H1 (cell line): ENCODE results near the gene SIGLEC7. TPM values are rescaled to one million over a fixed set of nuclear protein-coding genes. Genes with fewer than 3 reads are reported as not detected.
A peak's percentile ranks its signal among the peaks of the same experiment; 100 is the strongest.

Source experiments
- CTCF ChIA-PET: fragments of 300-600 bp; sonication (Branson Sonifier 250); formaldehyde crosslinking; loops from one replicate; lab custom pipeline; 2021; ENCODE audit not compliant: partially characterized antibody; lab: Charles Lee
- POLR2A ChIA-PET: fragments of 300-600 bp; sonication (Branson Sonifier 250); formaldehyde crosslinking; loops from one replicate; lab custom pipeline; 2021; ENCODE audit warnings: inconsistent platforms; ENCODE audit not compliant: partially characterized antibody; lab: Charles Lee
- DNase-seq, 2 experiments: peaks; one replicate each; pipeline versions ENCODE4 v3.0.0 to v3.0.0-alpha.2; 2010 to 2022; ENCODE audit warnings: low spot score in 2 of 2, low read depth in 1 of 2, mixed read lengths in 1 of 2
- FAIRE-seq: peaks from 2 replicates; lab custom pipeline; 2011; peaks lifted over from hg19 to GRCh38; lab: Jason Lieb, UNC
- H2AFZ ChIP-seq: 2 replicates; pipeline ENCODE4 v1.8.1; 2012; ENCODE audit warnings: low read length, inconsistent platforms
- H2AK5ac ChIP-seq: 2 replicates; pipeline ENCODE4 v1.6.1; 2013; ENCODE audit warnings: low read depth, low read length
- H2BK120ac ChIP-seq: replicated peaks from 2 replicates; pipeline ENCODE3; 2013; ENCODE audit warnings: low read depth, low read length, inconsistent platforms
- H2BK12ac ChIP-seq: 2 replicates; pipeline ENCODE4 v1.6.1; 2013; ENCODE audit warnings: low read depth, low read length
- H2BK15ac ChIP-seq: 2 replicates; pipeline ENCODE4 v1.6.1; 2013; ENCODE audit warnings: low read length
- H2BK20ac ChIP-seq: 2 replicates; pipeline ENCODE4 v1.6.1; 2013; ENCODE audit warnings: low read length
- H2BK5ac ChIP-seq: 2 replicates; pipeline ENCODE4 v1.6.1; 2013; ENCODE audit warnings: low read depth, low read length
- H3K14ac ChIP-seq: 2 replicates; pipeline ENCODE4 v1.6.1; 2013; ENCODE audit warnings: inconsistent platforms; ENCODE audit not compliant: insufficient read length
- H3K18ac ChIP-seq: 2 replicates; pipeline ENCODE4 v1.6.1; 2013; ENCODE audit warnings: low read length; ENCODE audit errors: extremely low read depth
- H3K23ac ChIP-seq: 2 replicates; pipeline ENCODE4 v1.6.1; 2013; ENCODE audit warnings: inconsistent platforms; ENCODE audit not compliant: insufficient read length
- H3K23me2 ChIP-seq: 2 replicates; pipeline ENCODE4 v1.6.1; 2013; ENCODE audit warnings: low read depth, low read length
- H3K27ac ChIP-seq: 2 replicates; pipeline ENCODE4 v1.6.1; 2011; ENCODE audit warnings: low read depth, low read length, inconsistent platforms
- H3K27me3 ChIP-seq, 4 experiments: replicated peaks in 1 of 4; 1 replicate in 1 of 4; 2 replicates in 3 of 4; pipeline versions ENCODE4 v1.6.1 to v1.8.1; 2011 to 2013; ENCODE audit warnings: low read length in 3 of 4, mild to moderate bottlenecking in 3 of 4, inconsistent platforms in 2 of 4, mixed read lengths in 2 of 4, moderate library complexity in 1 of 4; ENCODE audit not compliant: control insufficient read depth in 3 of 4, insufficient read depth in 3 of 4; ENCODE audit errors: extremely low read depth in 1 of 4
- H3K36me3 ChIP-seq, 4 experiments: 2 replicates each; pipeline versions ENCODE4 v1.6.1 to v1.8.1; 2011 to 2013; ENCODE audit warnings: mild to moderate bottlenecking in 4 of 4, low read length in 3 of 4, moderate library complexity in 2 of 4, control low read depth in 1 of 4, inconsistent platforms in 1 of 4; ENCODE audit not compliant: insufficient read depth in 4 of 4, control insufficient read depth in 2 of 4
- H3K4ac ChIP-seq: replicated peaks from 2 replicates; pipeline ENCODE3; 2013; ENCODE audit warnings: low read length, low read depth, mixed read lengths, inconsistent platforms; ENCODE audit not compliant: insufficient read length
- H3K4me1 ChIP-seq, 4 experiments: replicated peaks in 1 of 4; 1 replicate in 1 of 4; 2 replicates in 3 of 4; pipeline versions ENCODE4 v1.6.1 to v1.8.1; 2011 to 2013; ENCODE audit warnings: low read length in 3 of 4, inconsistent platforms in 2 of 4, mixed read lengths in 1 of 4; ENCODE audit not compliant: insufficient read depth in 4 of 4, control insufficient read depth in 3 of 4
- H3K4me2 ChIP-seq, 2 experiments: 2 replicates each; pipeline versions ENCODE4 v1.6.1 to v1.8.1; 2011 to 2013; ENCODE audit warnings: low read depth in 2 of 2, low read length in 2 of 2, control low read depth in 1 of 2, inconsistent platforms in 1 of 2, mild to moderate bottlenecking in 1 of 2; ENCODE audit not compliant: insufficient read depth in 1 of 2
- H3K4me3 ChIP-seq, 4 experiments: fragments of 200-600, 300-600 bp in 1 of 4; sonication (generic), shearing (Covaris generic), sonication (Bioruptor Twin) in 1 of 4; 2 replicates each; pipeline versions ENCODE4 v1.5.1 to v1.8.1; 2011 to 2016; ENCODE audit warnings: low read length in 4 of 4, low read depth in 3 of 4, control low read depth in 2 of 4, inconsistent platforms in 2 of 4, mild to moderate bottlenecking in 2 of 4, mixed read lengths in 1 of 4, moderate library complexity in 1 of 4; ENCODE audit not compliant: insufficient read depth in 2 of 4; ENCODE audit errors: extremely low read depth in 1 of 4
- H3K56ac ChIP-seq: replicated peaks from 2 replicates; pipeline ENCODE3; 2013; ENCODE audit warnings: low read depth, mild to moderate bottlenecking, mixed read lengths, low read length, inconsistent platforms; ENCODE audit not compliant: insufficient read length
- H3K79me1 ChIP-seq: 2 replicates; pipeline ENCODE4 v1.6.1; 2013; ENCODE audit warnings: low read depth, low read length, control low read depth
- H3K79me2 ChIP-seq, 2 experiments: 2 replicates each; pipeline versions ENCODE4 v1.6.1 to v1.8.1; 2012 to 2013; ENCODE audit warnings: low read length in 2 of 2, mild to moderate bottlenecking in 2 of 2, inconsistent platforms in 1 of 2; ENCODE audit not compliant: insufficient read depth in 2 of 2, control insufficient read depth in 1 of 2
- H3K9ac ChIP-seq, 4 experiments: replicated peaks in 1 of 4; 1 replicate in 1 of 4; 2 replicates in 3 of 4; pipeline versions ENCODE4 v1.6.1 to v1.8.1; 2011 to 2013; ENCODE audit warnings: low read depth in 3 of 4, low read length in 3 of 4, control low read depth in 2 of 4, mild to moderate bottlenecking in 2 of 4, moderate library complexity in 2 of 4, inconsistent platforms in 1 of 4; ENCODE audit errors: extremely low read depth in 1 of 4
- H3K9me3 ChIP-seq, 2 experiments: 2 replicates each; pipeline versions ENCODE4 v1.6.1 to v1.8.1; 2012 to 2013; ENCODE audit warnings: mild to moderate bottlenecking in 2 of 2, moderate library complexity in 2 of 2, control low read depth in 1 of 2, inconsistent platforms in 1 of 2, low read depth in 1 of 2, low read length in 1 of 2, mixed read lengths in 1 of 2; ENCODE audit not compliant: insufficient read depth in 2 of 2
- H4K20me1 ChIP-seq, 2 experiments: replicated peaks in 1 of 2; 2 replicates each; pipeline versions ENCODE3 to v1.8.1; 2011 to 2013; ENCODE audit warnings: inconsistent platforms in 2 of 2, low read length in 2 of 2, mild to moderate bottlenecking in 1 of 2; ENCODE audit not compliant: insufficient read depth in 2 of 2, control insufficient read depth in 1 of 2
- H4K5ac ChIP-seq: 2 replicates; pipeline ENCODE4 v1.6.1; 2013; ENCODE audit warnings: low read length, low read depth, mixed read lengths, inconsistent platforms; ENCODE audit not compliant: insufficient read length
- H4K8ac ChIP-seq: 2 replicates; pipeline ENCODE4 v1.8.0; 2013; ENCODE audit warnings: mild to moderate bottlenecking, moderate library complexity, low read length, inconsistent platforms; ENCODE audit not compliant: insufficient read depth; ENCODE audit errors: extremely low read depth
- H4K91ac ChIP-seq: replicated peaks from 2 replicates; pipeline ENCODE3; 2013; ENCODE audit warnings: low read length, mixed read lengths, inconsistent platforms; ENCODE audit not compliant: insufficient read length
- SIX5 ChIP-seq: IDR thresholded peaks from 2 replicates; pipeline ENCODE4 v1.6.1; 2011; ENCODE audit warnings: mild to moderate bottlenecking, low read depth, low read length
- WGBS, 2 experiments: shearing (Covaris generic) in 1 of 2; methylation state at CpG; one replicate each; pipeline versions ENCODE4 v1.1.6 to v1.1.7; 2013 to 2015; ENCODE audit warnings: low lambda C conversion rate in 2 of 2, mixed read lengths in 2 of 2, inconsistent platforms in 1 of 2, low coverage in 1 of 2, missing lambda C conversion rate in 1 of 2; ENCODE audit not compliant: insufficient replicate concordance in 2 of 2, insufficient coverage in 1 of 2, insufficient read length in 1 of 2; ENCODE audit errors: extremely low coverage in 1 of 2, missing lambda C conversion rate in 1 of 2; 5-methylcytosine and 5-hydroxymethylcytosine counted together
- polyA plus RNA-seq, 7 experiments: library from polyadenylated mRNA; depleted of rRNA in 3 of 7; stranded (reverse) in 5 of 7; unstranded in 2 of 7; fragments of >200 nt in 5 of 7; fragments of 200-250 nt in 2 of 7; gene quantifications; 1 replicate in 5 of 7; 2 replicates in 1 of 7; 4 replicates in 1 of 7; pipeline versions ENCODE4 v1.2.1 to v1.2.3, GENCODE V29; 2011 to 2013; ENCODE audit warnings: missing spikeins in 2 of 7, mixed read lengths in 2 of 7
- total RNA-seq: library from RNA; stranded (reverse); fragmentation: NEBNext Ultra II Directional; extraction: Animal tissue kit (Norgen Biotek cat#: 25700); gene quantifications from 2 replicates; pipeline ENCODE4 v1.2.1, GENCODE V29; 2021
- TF ChIP-seq, protein P1 (sequence below): IDR thresholded peaks from 2 replicates; pipeline ENCODE4 v1.6.1; 2011; ENCODE audit warnings: low read length, improper control_type of control experiment
- TF ChIP-seq, protein P2 (sequence below), 3 experiments: IDR thresholded peaks; 1 replicate in 2 of 3; 2 replicates in 1 of 3; pipeline versions ENCODE4 v1.5.1 to v1.6.1; 2011; ENCODE audit warnings: low read length in 3 of 3, mild to moderate bottlenecking in 3 of 3, inconsistent platforms in 2 of 3, low read depth in 1 of 3, moderate library complexity in 1 of 3; ENCODE audit not compliant: insufficient read depth in 1 of 3; ENCODE audit errors: control extremely low read depth in 1 of 3
- TF ChIP-seq, protein P3 (sequence below): IDR thresholded peaks from 2 replicates; pipeline ENCODE4 v1.6.1; 2012; ENCODE audit warnings: inconsistent platforms

SIGLEC7 gene
- total and polyA plus RNA-seq, 2 of the 8 experiments (the other 6 are each of a cell fraction or from before 2014, with no cell fraction given) = not detected

DNA sequence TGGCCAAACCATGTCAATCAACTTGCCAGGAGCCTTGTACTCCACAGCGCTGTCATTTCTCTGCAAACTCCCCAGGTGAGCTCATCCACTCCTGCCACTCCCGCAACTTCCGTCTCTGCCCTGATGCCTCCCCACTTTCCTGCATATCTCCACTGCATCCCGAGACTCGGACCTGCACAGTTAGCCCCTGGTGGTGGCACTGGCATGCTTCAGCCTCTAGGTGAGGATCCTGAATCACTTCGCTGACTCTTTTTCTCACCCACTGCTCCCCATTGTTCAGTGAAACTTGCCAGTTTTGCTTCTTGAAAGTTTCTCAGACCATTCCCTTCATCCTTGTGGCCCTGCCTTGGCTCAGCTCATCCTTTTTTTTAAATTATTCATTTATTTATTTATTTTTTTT lies 30.5 kb upstream of the SIGLEC7 start:
- H4K91ac ChIP-seq = no peak overlapping the region
- H3K4ac ChIP-seq = no peak overlapping the region
- no peak overlapping the region for H4K5ac ChIP-seq
- no peak overlapping the region for H3K23ac ChIP-seq
- H3K9me3 ChIP-seq = no peaks in the 10 kb centered on the region
- H3K23me2 ChIP-seq = peaks cover 11% of the 10 kb centered on the region
- DNase-seq (no peak), FAIRE-seq (no peak)
- peaks cover 3% of the 10 kb centered on the region for H3K79me1 ChIP-seq
- no peak overlapping the region; the same call in 1 of the 2 replicates for H4K8ac ChIP-seq
- H3K79me2 ChIP-seq = no peaks in the 10 kb centered on the region
- CTCF ChIA-PET = interaction anchor here (1.1 to 1.4 kb wide), 5 partner anchors 8 to 156 kb away, joined by 3 to 4 read pairs (median 3); no protein-coding TSS in a partner anchor
- no peak overlapping the region for H2AK5ac ChIP-seq
- H2BK12ac ChIP-seq = no peak overlapping the region
- H2BK20ac ChIP-seq = no peak overlapping the region
- POLR2A ChIA-PET = no interaction called here
- peaks cover 0 to 6% (median 0%) of the 10 kb centered on the region in 4 experiments; a peak in 3 of 7 replicates for H3K4me1 ChIP-seq
- H2AFZ ChIP-seq = no peak overlapping the region
- H3K56ac ChIP-seq = no peak overlapping the region
- no peak overlapping the region for H3K9ac ChIP-seq
- peaks cover 0 to 13% (median 0%) of the 10 kb centered on the region in 4 experiments; a peak in 4 of 7 replicates for H3K27me3 ChIP-seq
- no peak overlapping the region for H3K4me2 ChIP-seq
- no peak overlapping the region for H2BK120ac ChIP-seq
- H3K18ac ChIP-seq = no peak overlapping the region
- WGBS, 2 experiments = 62% methylated on average over 6 of the region's 6 CpGs; no CpG with 5 or more reads in 1 of the 2 experiments
- no peak overlapping the region for H2BK5ac ChIP-seq
- no peak overlapping the region for H3K4me3 ChIP-seq
- no peak overlapping the region for H3K27ac ChIP-seq
- no peak for TF ChIP-seq SIX5
- TF ChIP-seq, protein P1, sequence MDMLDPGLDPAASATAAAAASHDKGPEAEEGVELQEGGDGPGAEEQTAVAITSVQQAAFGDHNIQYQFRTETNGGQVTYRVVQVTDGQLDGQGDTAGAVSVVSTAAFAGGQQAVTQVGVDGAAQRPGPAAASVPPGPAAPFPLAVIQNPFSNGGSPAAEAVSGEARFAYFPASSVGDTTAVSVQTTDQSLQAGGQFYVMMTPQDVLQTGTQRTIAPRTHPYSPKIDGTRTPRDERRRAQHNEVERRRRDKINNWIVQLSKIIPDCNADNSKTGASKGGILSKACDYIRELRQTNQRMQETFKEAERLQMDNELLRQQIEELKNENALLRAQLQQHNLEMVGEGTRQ = no peak
- TF ChIP-seq, protein P2, sequence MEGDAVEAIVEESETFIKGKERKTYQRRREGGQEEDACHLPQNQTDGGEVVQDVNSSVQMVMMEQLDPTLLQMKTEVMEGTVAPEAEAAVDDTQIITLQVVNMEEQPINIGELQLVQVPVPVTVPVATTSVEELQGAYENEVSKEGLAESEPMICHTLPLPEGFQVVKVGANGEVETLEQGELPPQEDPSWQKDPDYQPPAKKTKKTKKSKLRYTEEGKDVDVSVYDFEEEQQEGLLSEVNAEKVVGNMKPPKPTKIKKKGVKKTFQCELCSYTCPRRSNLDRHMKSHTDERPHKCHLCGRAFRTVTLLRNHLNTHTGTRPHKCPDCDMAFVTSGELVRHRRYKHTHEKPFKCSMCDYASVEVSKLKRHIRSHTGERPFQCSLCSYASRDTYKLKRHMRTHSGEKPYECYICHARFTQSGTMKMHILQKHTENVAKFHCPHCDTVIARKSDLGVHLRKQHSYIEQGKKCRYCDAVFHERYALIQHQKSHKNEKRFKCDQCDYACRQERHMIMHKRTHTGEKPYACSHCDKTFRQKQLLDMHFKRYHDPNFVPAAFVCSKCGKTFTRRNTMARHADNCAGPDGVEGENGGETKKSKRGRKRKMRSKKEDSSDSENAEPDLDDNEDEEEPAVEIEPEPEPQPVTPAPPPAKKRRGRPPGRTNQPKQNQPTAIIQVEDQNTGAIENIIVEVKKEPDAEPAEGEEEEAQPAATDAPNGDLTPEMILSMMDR (IDR thresholded peaks at IDR 0.05; ENCODE audit: control extremely low read depth in 1 of 3, insufficient read depth in 1 of 3, low read depth in 1 of 3, low read length in 3 of 3) = peak; percentile 55 to 70 (median 66)
- TF ChIP-seq, protein P3, sequence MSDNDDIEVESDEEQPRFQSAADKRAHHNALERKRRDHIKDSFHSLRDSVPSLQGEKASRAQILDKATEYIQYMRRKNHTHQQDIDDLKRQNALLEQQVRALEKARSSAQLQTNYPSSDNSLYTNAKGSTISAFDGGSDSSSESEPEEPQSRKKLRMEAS = no peak
- H2BK15ac ChIP-seq = no peak overlapping the region
- no peak overlapping the region for H3K14ac ChIP-seq
- peaks cover 2 to 6% of the 10 kb centered on the region in 2 experiments for H4K20me1 ChIP-seq
- no peaks in the 10 kb centered on the region for H3K36me3 ChIP-seq
